ENCODE measurements around the gene SEMA5B.

- TF ChIP-seq CTCF (IDR thresholded peaks at IDR 0.05), result no peak
- no peak for TF ChIP-seq POLR2A (IDR thresholded peaks at IDR 0.05)
These were observed 99.8 kb downstream of the SEMA5B start for GRCh38 chr3:122927726-122928125.

Data from uterus (tissue), 2 donors.